ENCODE measurements around the gene SLC5A4. TPM values are rescaled to one million over a fixed set of nuclear protein-coding genes. Genes with fewer than 3 reads are reported as not detected.

Gene SLC5A4
- polyA plus RNA-seq, 1 experiment: not detected

GRCh38 chr22:32219026-32219425, 36.1 kb downstream of the SLC5A4 start:
- H3K27ac ChIP-seq (ENCODE audit: low read depth, low read length): no peak overlapping the region
- no peak for TF ChIP-seq CTCF (IDR thresholded peaks at IDR 0.05; ENCODE audit: low read depth, low read length)
- CTCF ChIA-PET: interaction anchor here (0.7 kb wide), 1 partner anchor 76 kb away, joined by 4 read pairs; no protein-coding TSS in a partner anchor
- POLR2A ChIA-PET: no interaction called here
- H3K9me3 ChIP-seq (ENCODE audit: control insufficient read depth, insufficient read depth, low read length): no peaks in the 10 kb centered on the region
- DNase-seq (ENCODE audit: low read depth, low spot score): no peak
- no peaks in the 10 kb centered on the region for H3K27me3 ChIP-seq (ENCODE audit: control insufficient read depth, insufficient read depth, low read length)
- no peak overlapping the region for H3K4me3 ChIP-seq (ENCODE audit: low read depth, low read length)

- no peak overlapping the region for H3K27ac ChIP-seq (ENCODE audit: low read depth, low read length)
- CTCF ChIA-PET: no interaction called here
- POLR2A ChIA-PET: no interaction called here
These were observed 36.7 kb downstream of the SLC5A4 start for GRCh38 chr22:32218470-32218869.

GRCh38 chr22:32217465-32217864, 37.7 kb downstream of the SLC5A4 start:
- Histone ChIP-seq H3K27me3 (ENCODE audit: control insufficient read depth, insufficient read depth, low read length) (no peaks in the 10 kb centered on the region), H3K4me3 (ENCODE audit: low read depth, low read length) (no peak overlapping the region), H3K27ac (ENCODE audit: low read depth, low read length) (no peak overlapping the region), H3K9me3 (ENCODE audit: control insufficient read depth, insufficient read depth, low read length) (no peaks in the 10 kb centered on the region)
- DNase-seq (ENCODE audit: low read depth, low spot score): no peak
- CTCF ChIA-PET: no interaction called here
- no peak for TF ChIP-seq CTCF (IDR thresholded peaks at IDR 0.05; ENCODE audit: low read depth, low read length)
- POLR2A ChIA-PET: no interaction called here

More at GRCh38 chr22:32218470-32218869, 36.7 kb downstream of the SLC5A4 start:
- Histone ChIP-seq H3K9me3 (ENCODE audit: control insufficient read depth, insufficient read depth, low read length) (no peaks in the 10 kb centered on the region), H3K4me3 (ENCODE audit: low read depth, low read length) (no peak overlapping the region), H3K27me3 (ENCODE audit: control insufficient read depth, insufficient read depth, low read length) (no peaks in the 10 kb centered on the region)
- TF ChIP-seq CTCF (IDR thresholded peaks at IDR 0.05; ENCODE audit: low read depth, low read length): no peak
- no peak for DNase-seq (ENCODE audit: low read depth, low spot score)

GRCh38 chr22:32216911-32217310, 38.2 kb downstream of the SLC5A4 start:
- POLR2A ChIA-PET: no interaction called here
- Histone ChIP-seq H3K4me3 (ENCODE audit: low read depth, low read length) (no peak overlapping the region), H3K9me3 (ENCODE audit: control insufficient read depth, insufficient read depth, low read length) (no peaks in the 10 kb centered on the region), H3K27ac (ENCODE audit: low read depth, low read length) (no peak overlapping the region), H3K27me3 (ENCODE audit: control insufficient read depth, insufficient read depth, low read length) (no peaks in the 10 kb centered on the region)
- TF ChIP-seq CTCF (IDR thresholded peaks at IDR 0.05; ENCODE audit: low read depth, low read length): no peak
- no peak for DNase-seq (ENCODE audit: low read depth, low spot score)
- CTCF ChIA-PET: no interaction called here

GRCh38 chr22:32211011-32211410, 44.1 kb downstream of the SLC5A4 start:
- ChIA-PET CTCF (interaction anchor here (0.7 to 1.7 kb wide), 2 partner anchors 8 to 55 kb away, joined by 3 to 6 read pairs; no protein-coding TSS in a partner anchor), POLR2A (no interaction called here)
- DNase-seq (ENCODE audit: low read depth, low spot score): no peak
- H3K27ac ChIP-seq (ENCODE audit: low read depth, low read length): no peak overlapping the region
- H3K9me3 ChIP-seq (ENCODE audit: control insufficient read depth, insufficient read depth, low read length): no peaks in the 10 kb centered on the region
- H3K27me3 ChIP-seq (ENCODE audit: control insufficient read depth, insufficient read depth, low read length): peaks cover 2% of the 10 kb centered on the region
- TF ChIP-seq CTCF (IDR thresholded peaks at IDR 0.05; ENCODE audit: low read depth, low read length): no peak
- no peak overlapping the region for H3K4me3 ChIP-seq (ENCODE audit: low read depth, low read length)

All from AG04450 (cell line).